IMR-90 (cell line): ENCODE measurements around the gene AKAP8L. TPM values are rescaled to one million over a fixed set of nuclear protein-coding genes. Genes with fewer than 3 reads are reported as not detected.

Source experiments
- ATAC-seq: fragments of 200-7000 bp; cut with Tn5 transposase; 2 replicates; pipeline ENCODE4 v1.9.1; 2020; ENCODE audit warnings: low read depth, mild to moderate bottlenecking, moderate library complexity
- BruUV-seq: library from RNA; stranded (reverse); fragments of 400-500 nt; replicated peaks from 2 replicates; lab custom pipeline; 2021; lab: Mats Ljungman, UMichigan
- CTCF ChIA-PET: fragments of 300-600 bp; formaldehyde crosslinking; extraction: SDS; loops from one replicate; lab custom pipeline; 2021; ENCODE audit warnings: antibody characterized with exemption; lab: Yijun Ruan, JAX
- POLR2A ChIA-PET: fragments of 300-600 bp; sonication (Branson Sonifier 250); formaldehyde crosslinking; loops from one replicate; lab custom pipeline; 2022; ENCODE audit warnings: antibody characterized with exemption; ENCODE audit not compliant: unreplicated experiment; lab: Charles Lee
- DNase-seq: peaks from one replicate; pipeline ENCODE4 v3.0.0; 2013
- H2AFZ ChIP-seq: replicated peaks from 2 replicates; pipeline ENCODE3; 2013; ENCODE audit warnings: low read length, mild to moderate bottlenecking; ENCODE audit not compliant: poor library complexity
- H2AK5ac ChIP-seq: 2 replicates; pipeline ENCODE4 v1.6.1; 2013; ENCODE audit warnings: low read depth, low read length, inconsistent platforms
- H2AK9ac ChIP-seq: replicated peaks from 2 replicates; pipeline ENCODE3; 2013; ENCODE audit warnings: mild to moderate bottlenecking, low read depth, low read length, moderate library complexity; ENCODE audit not compliant: poor library complexity
- H2BK120ac ChIP-seq: 2 replicates; pipeline ENCODE4 v1.6.1; 2013; ENCODE audit warnings: low read depth, low read length, inconsistent platforms
- H2BK15ac ChIP-seq: 3 replicates; pipeline ENCODE4 v1.6.1; 2013; ENCODE audit warnings: low read depth, low read length, inconsistent platforms
- H2BK20ac ChIP-seq: 2 replicates; pipeline ENCODE4 v1.6.1; 2013; ENCODE audit warnings: low read depth, mild to moderate bottlenecking, inconsistent platforms, low read length, moderate library complexity
- H2BK5ac ChIP-seq: 2 replicates; pipeline ENCODE4 v1.6.1; 2013; ENCODE audit warnings: mild to moderate bottlenecking, low read depth, low read length, inconsistent platforms; ENCODE audit not compliant: poor library complexity, severe bottlenecking
- H3K14ac ChIP-seq: replicated peaks from 2 replicates; pipeline ENCODE4 v1.6.1; 2013; ENCODE audit warnings: low read depth, low read length, inconsistent platforms
- H3K18ac ChIP-seq: 2 replicates; pipeline ENCODE4 v1.6.1; 2013; ENCODE audit warnings: low read depth, low read length, control low read depth
- H3K23ac ChIP-seq: 2 replicates; pipeline ENCODE4 v1.6.1; 2013; ENCODE audit warnings: low read depth, low read length, inconsistent platforms
- H3K27ac ChIP-seq: 2 replicates; pipeline ENCODE4 v1.5.1; 2013; ENCODE audit warnings: mild to moderate bottlenecking, control low read depth, low read length; ENCODE audit not compliant: insufficient read depth
- H3K27me3 ChIP-seq: 2 replicates; pipeline ENCODE4 v1.6.1; 2013; ENCODE audit warnings: low read length; ENCODE audit not compliant: control insufficient read depth, insufficient read depth
- H3K36me3 ChIP-seq: 2 replicates; pipeline ENCODE4 v1.6.1; 2013; ENCODE audit warnings: low read length, mixed read lengths; ENCODE audit not compliant: control insufficient read depth, insufficient read depth
- H3K4ac ChIP-seq: 2 replicates; pipeline ENCODE4 v1.6.1; 2013; ENCODE audit warnings: low read depth, low read length, inconsistent platforms
- H3K4me1 ChIP-seq: 2 replicates; pipeline ENCODE4 v1.6.1; 2013; ENCODE audit warnings: low read length, mixed read lengths; ENCODE audit not compliant: control insufficient read depth, insufficient read depth
- H3K4me2 ChIP-seq: 2 replicates; pipeline ENCODE4 v1.6.1; 2013; ENCODE audit warnings: low read depth, mild to moderate bottlenecking, control low read depth, low read length, moderate library complexity
- H3K4me3 ChIP-seq: 2 replicates; pipeline ENCODE4 v1.5.1; 2013; ENCODE audit warnings: low read depth, mild to moderate bottlenecking, control low read depth, low read length, moderate library complexity; ENCODE audit not compliant: insufficient read depth
- H3K56ac ChIP-seq: 2 replicates; pipeline ENCODE4 v1.6.1; 2013; ENCODE audit warnings: low read length, inconsistent platforms; ENCODE audit not compliant: insufficient read depth; ENCODE audit errors: extremely low read depth
- H3K79me1 ChIP-seq, 2 experiments: 2 replicates each; pipeline ENCODE4 v1.6.1; 2013; ENCODE audit warnings: low read length in 2 of 2, inconsistent platforms in 1 of 2, low read depth in 1 of 2
- H3K9ac ChIP-seq: 2 replicates; pipeline ENCODE4 v1.6.1; 2013; ENCODE audit warnings: low read depth, low read length, control low read depth
- H3K9me1 ChIP-seq: 2 replicates; pipeline ENCODE4 v1.6.1; 2013; ENCODE audit warnings: low read length, inconsistent platforms; ENCODE audit not compliant: insufficient read depth
- H3K9me3 ChIP-seq: 2 replicates; pipeline ENCODE4 v1.6.1; 2013; ENCODE audit warnings: low read length; ENCODE audit not compliant: control insufficient read depth, insufficient read depth
- H4K20me1 ChIP-seq: 2 replicates; pipeline ENCODE4 v1.6.1; 2013; ENCODE audit warnings: low read length, inconsistent platforms; ENCODE audit not compliant: insufficient read depth
- H4K5ac ChIP-seq: 2 replicates; pipeline ENCODE4 v1.6.1; 2013; ENCODE audit warnings: mild to moderate bottlenecking, low read depth, low read length, control low read depth
- H4K8ac ChIP-seq, 2 experiments: 2 replicates each; pipeline ENCODE4 v1.6.1; 2013; ENCODE audit warnings: low read depth in 2 of 2, low read length in 2 of 2, control low read depth in 1 of 2, inconsistent platforms in 1 of 2
- H4K91ac ChIP-seq: 2 replicates; pipeline ENCODE4 v1.6.1; 2013; ENCODE audit warnings: low read depth, low read length, inconsistent platforms; ENCODE audit not compliant: insufficient read depth
- CHD1 ChIP-seq: IDR thresholded peaks from 2 replicates; pipeline ENCODE4 v1.6.1; 2012; ENCODE audit warnings: low read depth, low read length, improper control_type of control experiment
- ELK1 ChIP-seq: fragments of 150-350 bp; IDR thresholded peaks from 2 replicates; pipeline ENCODE4 v1.6.1; 2016; ENCODE audit warnings: low read depth, mild to moderate bottlenecking, low read length, moderate library complexity, borderline replicate concordance
- FOS ChIP-seq: fragments of 150-350 bp; IDR thresholded peaks from 2 replicates; pipeline ENCODE4 v1.6.1; 2016; ENCODE audit warnings: low read depth, low read length
- MAFK ChIP-seq: IDR thresholded peaks from 2 replicates; pipeline ENCODE4 v1.6.1; 2012; ENCODE audit warnings: low read depth, low read length, improper control_type of control experiment
- MAZ ChIP-seq: IDR thresholded peaks from 2 replicates; pipeline ENCODE4 v1.6.1; 2012; ENCODE audit warnings: low read depth, mild to moderate bottlenecking, low read length, improper control_type of control experiment, moderate library complexity, borderline replicate concordance
- NFE2L2 ChIP-seq: fragments of 150-350 bp; IDR thresholded peaks from 2 replicates; pipeline ENCODE4 v1.6.1; 2016; ENCODE audit warnings: low read depth, mild to moderate bottlenecking, low read length
- POLR2A ChIP-seq: IDR thresholded peaks from 2 replicates; pipeline ENCODE4 v1.6.1; 2012; ENCODE audit warnings: mild to moderate bottlenecking, low read depth, low read length
- RAD21 ChIP-seq: IDR thresholded peaks from 2 replicates; pipeline ENCODE4 v1.6.1; 2012; ENCODE audit warnings: low read length, improper control_type of control experiment
- SMC3 ChIP-seq: fragments of 150-350 bp; IDR thresholded peaks from 2 replicates; pipeline ENCODE4 v1.6.1; 2016; ENCODE audit warnings: low read depth, mild to moderate bottlenecking, antibody characterized with exemption, low read length, moderate library complexity
- WGBS, 2 experiments: methylation state at CpG; one replicate each; pipeline versions ENCODE4 v1.1.5 to v1.1.7; 2013; ENCODE audit warnings: missing lambda C conversion rate in 2 of 2; ENCODE audit not compliant: insufficient read length in 1 of 2; ENCODE audit errors: extremely low coverage in 2 of 2; 5-methylcytosine and 5-hydroxymethylcytosine counted together
- dilution Hi-C: fragments of 300-500 bp; cut with HindIII; formaldehyde crosslinking; loops from one replicate; pipeline ENCODE4 v1.14.3; 2018; ENCODE audit warnings: low sequenced_read_pairs; ENCODE audit not compliant: unreplicated experiment
- in situ Hi-C: fragments of 300-500 bp; cut with MboI; formaldehyde crosslinking; loops from 3 replicates; pipeline ENCODE4 v1.14.3; 2019; ENCODE audit warnings: low sequenced_read_pairs, inconsistent platforms, mixed read lengths
- intact Hi-C: fragments of 100-400 bp; cut with micrococcal nuclease; formaldehyde crosslinking; loops from 2 replicates; pipeline ENCODE4 v1.10.0; 2022
- polyA plus RNA-seq, 3 experiments: library from polyadenylated mRNA; depleted of rRNA; stranded (reverse); fragments of >200 nt; gene quantifications; 2 replicates each; pipeline ENCODE4 v1.2.3, GENCODE V29; 2012; ENCODE audit warnings: low replicate concordance in 1 of 3
- total RNA-seq: library from RNA; depleted of rRNA; stranded (reverse); fragments of >200 nt; gene quantifications from 2 replicates; pipeline ENCODE4 v1.2.3, GENCODE V29; 2012

AKAP8L gene
- total and polyA plus RNA-seq, 2 of the 4 experiments (the other 2 are of a cell fraction) = 43.1 to 44.6 TPM

GRCh38 chr19:15398501-15399233 lies 20.1 kb downstream of the AKAP8L start:
- no peak overlapping the region for H3K4ac ChIP-seq
- H2BK20ac ChIP-seq = no peak overlapping the region
- intact Hi-C loops = no loop called here
- no peak overlapping the region for H3K27ac ChIP-seq
- peak overlapping the region; percentile 42 for H2AK9ac ChIP-seq
- no peak overlapping the region for H2BK5ac ChIP-seq
- H3K9ac ChIP-seq = no peak overlapping the region
- in situ Hi-C loops = no loop called here
- H3K9me1 ChIP-seq = peaks cover 6% of the 10 kb centered on the region; the same call in 1 of the 2 replicates
- no peak overlapping the region for H2BK15ac ChIP-seq
- no peaks in the 10 kb centered on the region for H3K27me3 ChIP-seq
- no TSS peak for BruUV-seq
- H4K20me1 ChIP-seq = peaks cover 79% of the 10 kb centered on the region
- no peak for TF ChIP-seq SMC3
- no peak for TF ChIP-seq MAZ
- no peak for TF ChIP-seq NFE2L2
- TF ChIP-seq CHD1 = no peak
- TF ChIP-seq ELK1 = no peak
- TF ChIP-seq RAD21 = no peak
- no peak for TF ChIP-seq MAFK
- no peak for TF ChIP-seq FOS
- TF ChIP-seq POLR2A = no peak
- no peak overlapping the region for H3K23ac ChIP-seq
- H4K5ac ChIP-seq = no peak overlapping the region
- no peaks in the 10 kb centered on the region for H3K9me3 ChIP-seq
- DNase-seq = no peak
- ChIA-PET POLR2A (no interaction called here), CTCF (no interaction called here)
- ATAC-seq = no peak
- no peaks in the 10 kb centered on the region; the same call in 1 of the 2 replicates for H3K4me1 ChIP-seq
- H4K91ac ChIP-seq = no peak overlapping the region
- H3K14ac ChIP-seq = no peak overlapping the region
- no peak overlapping the region for H2BK120ac ChIP-seq
- H3K56ac ChIP-seq = no peak overlapping the region
- no peak overlapping the region for H3K4me2 ChIP-seq
- no peak overlapping the region for H3K4me3 ChIP-seq
- peaks cover 78% of the 10 kb centered on the region for H3K36me3 ChIP-seq
- H3K18ac ChIP-seq = no peak overlapping the region
- WGBS, 2 experiments = 95% methylated on average over 33 of the region's 50 CpGs; no CpG with 5 or more reads in 1 of the 2 experiments
- no peak overlapping the region for H2AK5ac ChIP-seq
- dilution Hi-C loops = no loop called here
- peak overlapping the region; percentile 43 for H2AFZ ChIP-seq
- H3K79me1 ChIP-seq = peaks cover 6 to 71% of the 10 kb centered on the region in 2 experiments
- no peak overlapping the region for H4K8ac ChIP-seq
